ENCODE data around the gene DYNLRB1. TPM values are rescaled to one million over a fixed set of nuclear protein-coding genes. Genes with fewer than 3 reads are reported as not detected.

Gene DYNLRB1
- polyA plus RNA-seq, 3 donors: 139 to 166 (median 148) TPM

DNA sequence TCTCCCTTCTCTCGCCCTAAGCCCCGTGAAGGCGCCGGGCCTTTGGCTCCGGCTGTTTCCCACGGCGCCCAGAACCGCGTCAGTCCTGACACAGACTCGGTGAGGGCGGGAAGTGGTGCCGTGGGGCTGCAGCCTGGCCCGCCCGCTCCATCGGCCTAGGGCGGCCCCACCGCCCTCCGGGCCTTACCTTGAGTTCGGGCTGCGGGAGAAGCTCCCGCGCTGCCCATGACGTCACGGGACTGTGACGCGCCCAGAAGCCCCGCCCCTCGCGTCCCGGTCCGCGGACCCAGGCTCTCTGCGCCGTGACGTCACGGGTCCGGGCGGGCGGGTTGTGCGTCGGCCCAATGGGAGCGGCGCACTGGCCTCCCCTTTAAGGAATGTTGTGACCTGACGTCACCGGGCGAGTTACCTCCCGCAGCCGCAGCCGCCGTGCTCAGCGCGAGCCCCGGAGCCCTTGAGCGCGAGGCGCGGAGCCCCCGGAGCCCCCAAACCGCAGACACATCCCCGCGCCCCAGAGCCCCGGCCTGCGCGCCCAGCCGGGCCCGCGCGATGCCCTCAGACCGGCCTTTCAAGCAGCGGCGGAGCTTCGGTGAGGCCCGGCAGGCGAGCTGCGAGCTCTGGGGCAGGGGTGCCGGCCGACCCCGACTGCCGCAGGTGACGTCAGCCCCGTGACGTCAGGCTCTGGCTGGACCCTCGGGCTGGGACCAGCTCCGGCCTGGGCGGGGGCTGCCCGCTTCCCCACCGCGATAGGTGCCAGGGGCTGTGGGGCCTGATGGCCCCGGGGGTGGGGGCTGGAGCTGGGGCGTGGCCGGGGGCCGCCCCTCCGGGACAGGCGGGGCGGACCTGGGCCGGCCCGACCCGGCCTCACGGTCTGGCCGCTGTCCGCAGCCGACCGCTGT lies 42.3 kb downstream of the DYNLRB1 start, which contains the start of gene MAP1LC3A:
Gene MAP1LC3A (plus strand): TSS at position 399 of the 899 bp plus-strand sequence. CDS start 151 bp downstream, at position 550.
- Histone ChIP-seq H3K36me3 (replicated peaks in 1 of 2; ENCODE audit: control insufficient read depth in 1 of 2, insufficient read depth in 2 of 2, low read length in 2 of 2) (no peaks in the 10 kb centered on the region), H3K4me2 (replicated peaks; ENCODE audit: extremely low read depth, low read length, poor library complexity, severe bottlenecking) (peak within 1 kb of the TSS; percentile 91), H3K9me3 (replicated peaks in 1 of 2; ENCODE audit: control insufficient read depth in 1 of 2, insufficient read depth in 1 of 2, low read length in 2 of 2) (no peaks in the 10 kb centered on the region), H4K20me1 (ENCODE audit: insufficient read depth, low read length) (no peaks in the 10 kb centered on the region), H3K79me2 (ENCODE audit: insufficient read depth, low read length) (no peaks in the 10 kb centered on the region), H3K4me3 (replicated peaks in 1 of 3; ENCODE audit: low read depth in 2 of 3, low read length in 3 of 3) (peak within 1 kb of the TSS; percentile 75 to 85 (median 83)), H3K9ac (ENCODE audit: insufficient read depth, low read length, poor library complexity, severe bottlenecking) (peak within 1 kb of the TSS; percentile 88), H3K4me1 (ENCODE audit: control insufficient read depth in 1 of 2, insufficient read depth in 2 of 2, low read length in 2 of 2) (peaks cover 7 to 16% of the 10 kb centered on the region in 2 donors), H3K27ac (ENCODE audit: low read depth in 1 of 2, low read length in 2 of 2) (peak within 1 kb of the TSS in 1 of 2 donors; percentile 78), H2AFZ (ENCODE audit: insufficient read depth, low read depth, low read length, poor library complexity, severe bottlenecking) (peak within 1 kb of the TSS; percentile 96), H3K27me3 (ENCODE audit: control insufficient read depth in 2 of 2, insufficient read depth in 2 of 2, low read length in 2 of 2) (no peaks in the 10 kb centered on the region)
- DNase-seq: peak; percentile 95 to 98 (median 97)
- H3K9me3 Mint-ChIP-seq: peaks cover 0 to 1% (median 0%) of the 10 kb centered on the region in 7 donors
- peaks cover 3% of the 10 kb centered on the region in 2 donors for H3K36me3 Mint-ChIP-seq
- peaks cover 5% of the 10 kb centered on the region for H3K4me1 Mint-ChIP-seq
- intact Hi-C loops (cut with micrococcal nuclease): loop anchor here in 1 of 2 donors (2.0 kb wide), 1 partner anchor 146 kb away; the partner anchor contains the start of gene TP53INP2
- peak within 1 kb of the TSS in 6 of 7 donors; percentile 83 to 94 (median 90) for H3K27ac Mint-ChIP-seq
- H3K27me3 Mint-ChIP-seq (ENCODE audit: low read depth in 3 of 3): peaks cover 0 to 2% (median 0%) of the 10 kb centered on the region in 3 donors
- WGBS (ENCODE audit: insufficient coverage): 8% methylated on average over 91 of the region's 103 CpGs
- TF ChIP-seq, protein P1, sequence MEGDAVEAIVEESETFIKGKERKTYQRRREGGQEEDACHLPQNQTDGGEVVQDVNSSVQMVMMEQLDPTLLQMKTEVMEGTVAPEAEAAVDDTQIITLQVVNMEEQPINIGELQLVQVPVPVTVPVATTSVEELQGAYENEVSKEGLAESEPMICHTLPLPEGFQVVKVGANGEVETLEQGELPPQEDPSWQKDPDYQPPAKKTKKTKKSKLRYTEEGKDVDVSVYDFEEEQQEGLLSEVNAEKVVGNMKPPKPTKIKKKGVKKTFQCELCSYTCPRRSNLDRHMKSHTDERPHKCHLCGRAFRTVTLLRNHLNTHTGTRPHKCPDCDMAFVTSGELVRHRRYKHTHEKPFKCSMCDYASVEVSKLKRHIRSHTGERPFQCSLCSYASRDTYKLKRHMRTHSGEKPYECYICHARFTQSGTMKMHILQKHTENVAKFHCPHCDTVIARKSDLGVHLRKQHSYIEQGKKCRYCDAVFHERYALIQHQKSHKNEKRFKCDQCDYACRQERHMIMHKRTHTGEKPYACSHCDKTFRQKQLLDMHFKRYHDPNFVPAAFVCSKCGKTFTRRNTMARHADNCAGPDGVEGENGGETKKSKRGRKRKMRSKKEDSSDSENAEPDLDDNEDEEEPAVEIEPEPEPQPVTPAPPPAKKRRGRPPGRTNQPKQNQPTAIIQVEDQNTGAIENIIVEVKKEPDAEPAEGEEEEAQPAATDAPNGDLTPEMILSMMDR (IDR thresholded peaks at IDR 0.05): no peak
- H3K4me3 Mint-ChIP-seq: peak within 1 kb of the TSS; percentile 80 to 92

DNA sequence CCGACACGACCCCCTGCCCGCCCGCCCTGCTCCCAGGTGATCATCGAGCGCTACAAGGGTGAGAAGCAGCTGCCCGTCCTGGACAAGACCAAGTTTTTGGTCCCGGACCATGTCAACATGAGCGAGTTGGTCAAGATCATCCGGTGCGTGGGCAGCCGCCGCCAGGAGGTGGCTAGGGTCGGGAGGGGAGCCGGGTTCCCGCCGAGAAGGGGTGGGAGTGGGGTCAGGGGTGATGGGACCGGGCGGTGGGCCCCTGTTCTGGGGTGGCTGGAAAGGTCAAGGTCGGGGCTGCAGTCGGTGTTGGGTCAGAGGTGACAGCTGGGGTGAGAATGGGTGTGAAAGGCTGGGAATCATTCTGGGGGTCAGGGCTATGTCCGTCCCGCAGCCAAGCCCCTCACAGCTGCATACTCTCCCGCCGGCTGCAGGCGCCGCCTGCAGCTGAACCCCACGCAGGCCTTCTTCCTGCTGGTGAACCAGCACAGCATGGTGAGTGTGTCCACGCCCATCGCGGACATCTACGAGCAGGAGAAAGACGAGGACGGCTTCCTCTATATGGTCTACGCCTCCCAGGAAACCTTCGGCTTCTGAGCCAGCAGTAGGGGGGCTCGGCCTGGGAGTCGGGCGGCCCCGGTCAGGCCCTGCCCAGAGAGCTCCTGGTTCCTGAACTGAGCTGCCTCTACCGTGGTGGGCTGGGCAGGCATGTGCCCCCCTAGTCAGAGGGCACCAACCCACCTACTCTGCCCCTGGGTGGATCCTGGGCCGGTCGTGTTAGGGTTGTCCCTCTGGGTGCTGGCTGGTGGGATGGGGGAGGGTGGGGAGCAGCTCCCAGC lies 43.3 kb downstream of the DYNLRB1 start:
- intact Hi-C loops (cut with micrococcal nuclease): loop anchor here (2.0 to 5.0 kb wide), 2 partner anchors 145 to 148 kb away; partner anchors contain the start of gene TP53INP2 (in 1 of the 2)
- H3K27me3 ChIP-seq (ENCODE audit: control insufficient read depth in 2 of 2, insufficient read depth in 2 of 2, low read length in 2 of 2): no peaks in the 10 kb centered on the region
- Mint-ChIP-seq H3K27ac (peak overlapping the region in 6 of 7 donors; percentile 30 to 90 (median 52)), H3K27me3 (ENCODE audit: low read depth in 3 of 3) (peaks cover 0 to 2% (median 0%) of the 10 kb centered on the region in 3 donors), H3K4me1 (peaks cover 5% of the 10 kb centered on the region), H3K36me3 (peaks cover 3% of the 10 kb centered on the region in 2 donors), H3K9me3 (peaks cover 0 to 1% (median 0%) of the 10 kb centered on the region in 7 donors), H3K4me3 (peak overlapping the region in 1 of 2 donors; percentile 60)
- TF ChIP-seq, protein P1 (IDR thresholded peaks at IDR 0.05): no peak
- no peak for DNase-seq
- no peaks in the 10 kb centered on the region for H3K9me3 ChIP-seq (replicated peaks in 1 of 2; ENCODE audit: control insufficient read depth in 1 of 2, insufficient read depth in 1 of 2, low read length in 2 of 2)
- H3K4me2 ChIP-seq (replicated peaks; ENCODE audit: extremely low read depth, low read length, poor library complexity, severe bottlenecking): no peak overlapping the region
- H3K36me3 ChIP-seq (replicated peaks in 1 of 2; ENCODE audit: control insufficient read depth in 1 of 2, insufficient read depth in 2 of 2, low read length in 2 of 2): no peaks in the 10 kb centered on the region
- H3K4me1 ChIP-seq (ENCODE audit: control insufficient read depth in 1 of 2, insufficient read depth in 2 of 2, low read length in 2 of 2): peaks cover 7 to 16% of the 10 kb centered on the region in 2 donors
- no peak overlapping the region for H3K4me3 ChIP-seq (replicated peaks in 1 of 3; ENCODE audit: low read depth in 2 of 3, low read length in 3 of 3)
- H3K79me2 ChIP-seq (ENCODE audit: insufficient read depth, low read length): no peaks in the 10 kb centered on the region
- no peaks in the 10 kb centered on the region for H4K20me1 ChIP-seq (ENCODE audit: insufficient read depth, low read length)
- H3K9ac ChIP-seq (ENCODE audit: insufficient read depth, low read length, poor library complexity, severe bottlenecking): no peak overlapping the region
- 91% methylated on average over 37 of the region's 43 CpGs for WGBS (ENCODE audit: insufficient coverage)
- no peak overlapping the region for H3K27ac ChIP-seq (ENCODE audit: low read depth in 1 of 2, low read length in 2 of 2)
- H2AFZ ChIP-seq (ENCODE audit: insufficient read depth, low read depth, low read length, poor library complexity, severe bottlenecking): no peak overlapping the region
